Measurements from ENCODE around the gene HYLS1.
A peak's percentile ranks its signal among the peaks of the same experiment; 100 is the strongest.

Gene HYLS1

GRCh38 chr11:125872138-125872491, 15.4 kb upstream of the HYLS1 start:
- DNase-seq (ENCODE audit: low read depth): peak; percentile 10
- no peak overlapping the region for H3K4me3 ChIP-seq (ENCODE audit: low read depth, low read length)
- TF ChIP-seq CTCF (IDR thresholded peaks at IDR 0.05; ENCODE audit: control insufficient read depth, extremely low read depth, insufficient read depth): no peak

- no peak for DNase-seq (ENCODE audit: low read depth)
- H3K4me3 ChIP-seq (ENCODE audit: low read depth, low read length): peak overlapping the region; percentile 56
- no peak for TF ChIP-seq CTCF (IDR thresholded peaks at IDR 0.05; ENCODE audit: control insufficient read depth, extremely low read depth, insufficient read depth)
Observed at GRCh38 chr11:125873881-125874555, 13.4 kb upstream of the HYLS1 start.

- peak; percentile 38 for DNase-seq (ENCODE audit: low read depth)
- TF ChIP-seq CTCF (IDR thresholded peaks at IDR 0.05; ENCODE audit: control insufficient read depth, extremely low read depth, insufficient read depth): peak; percentile 97
Observed at GRCh38 chr11:125874556-125875124, 12.8 kb upstream of the HYLS1 start.

GRCh38 chr11:125881291-125881690, 6.2 kb upstream of the HYLS1 start:
- no peak for TF ChIP-seq CTCF (IDR thresholded peaks at IDR 0.05; ENCODE audit: control insufficient read depth, extremely low read depth, insufficient read depth)
- no peak for DNase-seq (ENCODE audit: low read depth)

More at GRCh38 chr11:125874556-125875124, 12.8 kb upstream of the HYLS1 start:
- H3K4me3 ChIP-seq (ENCODE audit: low read depth, low read length): peak overlapping the region; percentile 56

GRCh38 chr11:125883375-125883774, 4.1 kb upstream of the HYLS1 start:
- no peak overlapping the region for H3K4me3 ChIP-seq (ENCODE audit: low read depth, low read length)
- no peak for DNase-seq (ENCODE audit: low read depth)
- no peak for TF ChIP-seq CTCF (IDR thresholded peaks at IDR 0.05; ENCODE audit: control insufficient read depth, extremely low read depth, insufficient read depth)

More at GRCh38 chr11:125881291-125881690, 6.2 kb upstream of the HYLS1 start:
- H3K4me3 ChIP-seq (ENCODE audit: low read depth, low read length): no peak overlapping the region

GRCh38 chr11:125886997-125887372, 483 bp upstream of the HYLS1 start:
- no peak for DNase-seq (ENCODE audit: low read depth)
- no peak for TF ChIP-seq CTCF (IDR thresholded peaks at IDR 0.05; ENCODE audit: control insufficient read depth, extremely low read depth, insufficient read depth)
- H3K4me3 ChIP-seq (ENCODE audit: low read depth, low read length): no peak overlapping the region

All from LNCaP clone FGC (cell line).